Right renal pelvis (tissue), 4 donors: Measurements from ENCODE around the gene PLCB4. TPM values are rescaled to one million over a fixed set of nuclear protein-coding genes. Genes with fewer than 3 reads are reported as not detected.
A peak's percentile ranks its signal among the peaks of the same experiment; 100 is the strongest.

ENCODE experiments used
- DNase-seq, 4 donors: peaks; one replicate each; pipeline ENCODE4 v3.0.0-alpha.2; 2013; ENCODE audit warnings: low read depth in 4 of 4, low spot score in 3 of 4, missing footprints in 1 of 4
- polyA plus RNA-seq, 4 donors: library from polyadenylated mRNA; unstranded; fragments of 120-200 nt; gene quantifications; one replicate each; pipeline ENCODE4 v1.2.1, GENCODE V29; 2013; ENCODE audit not compliant: insufficient read length in 4 of 4

PLCB4 gene
- polyA plus RNA-seq, 4 donors = 12.2 to 15.1 (median 14.0) TPM

GRCh38 chr20:9388813-9389161, 319.9 kb downstream of the PLCB4 start:
- DNase-seq = no peak

GRCh38 chr20:9389346-9389745, 320.5 kb downstream of the PLCB4 start:
- no peak for DNase-seq

DNA sequence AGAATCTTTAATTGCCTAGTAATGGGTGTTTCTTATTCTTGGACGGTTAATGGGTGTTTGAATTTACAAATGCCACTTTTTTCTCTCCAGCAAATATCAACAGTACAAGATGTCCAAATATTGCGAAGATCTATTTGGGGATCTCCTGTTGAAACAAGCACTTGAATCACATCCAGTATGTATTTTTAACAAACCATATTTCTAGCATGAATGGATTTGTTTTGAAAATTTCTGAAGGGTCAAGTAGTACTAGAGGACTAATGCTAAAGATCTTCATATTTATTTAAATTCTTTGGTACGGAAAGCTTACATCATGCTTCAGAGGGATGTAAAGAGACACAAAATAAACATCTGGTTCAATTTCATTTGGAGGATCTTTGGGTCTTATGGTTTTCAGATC, 321.6 kb downstream of the PLCB4 start:
- DNase-seq = no peak

DNA sequence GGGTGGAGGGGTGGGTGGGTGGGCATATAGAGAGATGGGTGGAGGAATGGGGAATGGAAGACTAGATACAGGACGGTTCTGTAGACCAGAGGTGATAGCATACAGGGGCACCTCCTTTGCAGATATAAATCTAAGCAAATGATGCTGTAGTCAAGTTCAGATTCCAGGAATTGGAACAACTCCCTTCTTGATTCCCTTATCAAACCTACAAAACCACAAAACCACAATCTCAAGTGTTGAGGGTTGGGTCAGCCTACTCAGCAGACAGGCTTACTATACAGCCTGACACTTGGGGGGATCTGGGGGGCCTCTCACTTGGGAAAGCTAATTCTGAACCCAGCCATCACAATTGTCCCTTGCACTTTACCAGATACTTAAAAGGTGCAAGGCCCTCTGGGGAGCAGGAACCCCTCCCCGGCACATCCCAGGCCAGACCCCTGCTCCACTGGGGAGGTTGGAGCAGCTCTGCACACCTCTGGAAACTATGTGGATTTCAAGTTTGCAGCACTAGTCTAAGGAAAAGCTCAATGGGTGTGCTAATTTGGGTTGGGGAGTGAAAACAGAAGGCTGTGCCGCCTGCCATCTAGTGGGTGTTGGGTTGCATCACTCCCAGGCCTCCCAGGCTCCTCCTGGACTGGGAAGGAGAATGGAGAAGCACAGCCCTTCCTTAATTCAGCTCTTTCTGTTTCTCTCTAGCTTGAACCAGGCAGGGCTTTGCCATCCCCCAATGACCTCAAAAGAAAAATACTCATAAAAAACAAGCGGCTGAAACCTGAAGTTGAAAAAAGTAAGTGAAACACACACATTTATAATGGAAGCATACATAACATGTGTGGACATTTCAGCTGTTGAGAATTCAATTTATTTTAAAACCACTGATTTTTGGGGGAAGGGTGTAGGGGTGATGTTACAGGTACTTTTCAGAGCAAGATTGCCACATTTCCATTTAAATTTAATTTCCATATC, 324.3 kb downstream of the PLCB4 start:
- DNase-seq = peak in 2 of 4 donors; percentile 38 to 44

DNA sequence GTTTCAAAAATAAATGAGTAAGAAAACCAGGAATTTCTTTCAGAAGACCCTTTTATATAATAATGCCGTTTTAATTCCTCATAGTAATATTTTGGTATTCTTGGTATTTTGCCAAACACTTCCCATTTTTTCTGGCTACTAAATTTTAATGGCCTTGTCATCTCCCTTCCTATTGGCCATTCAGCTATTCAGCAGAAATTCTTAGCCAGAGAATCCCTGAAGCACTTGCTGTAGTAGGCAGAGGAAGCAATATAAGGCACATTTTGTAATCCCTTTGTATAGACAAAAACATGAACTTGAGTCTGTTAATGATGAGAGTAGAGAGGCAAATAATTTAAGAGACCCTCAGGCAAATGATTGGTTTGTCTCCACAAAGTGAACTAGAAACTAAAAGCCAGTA, 327.1 kb downstream of the PLCB4 start:
- no peak for DNase-seq

DNA sequence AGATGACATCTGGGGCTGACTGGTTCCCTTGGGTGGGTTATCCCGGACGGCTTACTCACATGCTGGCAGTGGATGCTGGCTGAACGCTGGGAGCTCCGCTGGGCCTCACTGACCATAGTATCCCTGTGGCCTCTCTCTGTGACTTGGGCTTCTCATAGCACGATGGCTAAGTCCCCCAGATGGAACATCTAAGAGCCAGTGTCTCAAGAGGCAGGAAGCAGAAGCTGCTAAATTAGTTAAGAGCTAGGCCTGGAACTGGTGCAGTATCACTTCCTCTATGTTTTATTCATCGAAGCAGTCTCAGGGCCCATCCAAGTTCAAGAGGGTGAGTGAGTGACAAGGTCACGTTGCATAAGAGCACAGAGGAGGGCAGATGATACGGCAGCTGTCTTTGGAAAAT, 329.0 kb downstream of the PLCB4 start:
- DNase-seq = no peak

DNA sequence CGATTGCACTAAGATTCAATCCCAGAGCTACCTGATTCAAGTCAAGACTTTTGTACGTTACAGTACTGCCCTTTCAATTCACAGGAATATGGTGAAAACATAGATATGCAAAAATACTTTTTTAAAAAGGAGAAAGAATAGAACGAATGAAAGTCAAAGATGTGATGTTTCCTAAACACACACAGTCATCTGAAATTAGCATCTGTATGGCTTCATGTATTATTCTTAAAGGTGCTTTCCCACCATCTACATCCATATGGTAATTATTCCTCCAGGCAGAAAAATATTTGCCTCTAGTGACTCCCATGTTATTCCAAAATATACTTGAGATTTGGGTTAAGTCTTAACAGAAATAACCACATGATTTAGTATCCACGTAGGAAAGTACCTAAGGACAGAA, 330.0 kb downstream of the PLCB4 start:
- no peak for DNase-seq

GRCh38 chr20:9399322-9399721, 330.4 kb downstream of the PLCB4 start:
- DNase-seq = no peak

DNA sequence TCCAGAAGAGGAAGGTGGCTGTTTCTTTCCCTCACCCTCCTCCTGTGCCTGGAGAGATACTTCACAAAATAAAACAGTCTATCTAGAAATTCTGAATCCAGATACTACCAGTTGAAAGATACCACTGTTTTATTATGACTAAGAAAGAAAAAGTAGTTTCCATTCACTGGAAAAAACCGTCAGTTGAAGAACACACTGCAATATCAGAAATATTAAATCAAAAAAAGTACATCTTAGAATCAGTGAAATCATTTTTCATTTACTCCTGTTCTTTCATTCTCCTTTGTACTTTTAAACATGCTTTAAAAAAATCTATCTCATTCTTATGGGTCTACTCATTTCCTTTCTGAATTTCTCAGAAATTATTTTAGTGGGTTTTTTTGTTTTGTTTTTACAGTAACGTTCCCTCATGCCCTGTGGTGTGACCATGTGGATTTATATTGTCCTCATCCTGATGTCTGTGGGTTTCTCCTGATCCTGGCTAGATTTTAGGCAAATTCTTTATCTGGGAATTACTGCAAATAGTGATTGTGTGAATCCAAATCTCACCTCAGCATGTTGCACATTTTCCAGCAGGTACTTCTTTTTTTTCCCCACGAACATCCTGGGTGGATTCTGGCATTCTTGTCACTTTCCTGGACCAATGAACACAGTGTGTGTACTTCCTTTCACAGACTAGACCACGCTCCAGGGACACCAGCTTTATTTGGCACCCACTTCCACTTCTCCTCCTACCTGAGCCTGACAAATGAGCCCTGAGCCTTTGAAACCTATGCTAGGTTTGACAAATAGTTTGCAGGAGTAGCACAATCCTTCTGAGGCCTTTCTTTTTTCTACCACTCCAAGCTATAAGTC, 331.5 kb downstream of the PLCB4 start:
- no peak for DNase-seq

GRCh38 chr20:9401371-9401770, 332.5 kb downstream of the PLCB4 start:
- DNase-seq = no peak

GRCh38 chr20:9402141-9402540, 333.3 kb downstream of the PLCB4 start:
- DNase-seq = no peak

- DNase-seq = no peak
These were observed 333.7 kb downstream of the PLCB4 start for GRCh38 chr20:9402546-9402945.

- no peak for DNase-seq
These were observed 334.6 kb downstream of the PLCB4 start for GRCh38 chr20:9403448-9403847.

DNA sequence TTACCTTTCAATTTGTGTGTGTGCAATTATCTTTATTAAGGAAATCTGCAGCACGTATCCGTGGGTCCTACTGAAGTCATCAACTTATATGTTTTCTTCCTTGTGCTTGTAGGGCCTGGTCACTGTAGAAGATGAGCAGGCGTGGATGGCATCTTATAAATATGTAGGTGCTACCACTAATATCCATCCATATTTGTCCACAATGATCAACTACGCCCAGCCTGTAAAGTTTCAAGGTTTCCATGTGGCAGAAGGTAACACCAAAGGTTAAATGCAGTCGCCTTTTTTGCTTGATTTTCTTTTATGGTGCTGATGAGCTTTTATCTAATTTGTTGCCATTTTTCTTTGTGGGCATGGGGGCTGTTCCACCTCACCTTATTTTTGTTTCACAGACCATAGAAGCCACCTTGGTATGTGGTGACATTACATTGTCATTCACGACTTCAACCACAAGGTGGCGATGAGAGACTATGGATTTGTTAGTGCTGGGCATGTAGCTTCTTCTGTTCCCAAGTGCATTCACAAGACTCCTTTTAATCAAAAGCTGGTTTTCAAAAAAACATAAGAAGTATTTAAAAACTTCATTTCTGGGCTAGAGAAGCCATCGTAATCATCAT, 339.0 kb downstream of the PLCB4 start:
- peak in 3 of 4 donors; percentile 60 to 72 (median 64) for DNase-seq

DNA sequence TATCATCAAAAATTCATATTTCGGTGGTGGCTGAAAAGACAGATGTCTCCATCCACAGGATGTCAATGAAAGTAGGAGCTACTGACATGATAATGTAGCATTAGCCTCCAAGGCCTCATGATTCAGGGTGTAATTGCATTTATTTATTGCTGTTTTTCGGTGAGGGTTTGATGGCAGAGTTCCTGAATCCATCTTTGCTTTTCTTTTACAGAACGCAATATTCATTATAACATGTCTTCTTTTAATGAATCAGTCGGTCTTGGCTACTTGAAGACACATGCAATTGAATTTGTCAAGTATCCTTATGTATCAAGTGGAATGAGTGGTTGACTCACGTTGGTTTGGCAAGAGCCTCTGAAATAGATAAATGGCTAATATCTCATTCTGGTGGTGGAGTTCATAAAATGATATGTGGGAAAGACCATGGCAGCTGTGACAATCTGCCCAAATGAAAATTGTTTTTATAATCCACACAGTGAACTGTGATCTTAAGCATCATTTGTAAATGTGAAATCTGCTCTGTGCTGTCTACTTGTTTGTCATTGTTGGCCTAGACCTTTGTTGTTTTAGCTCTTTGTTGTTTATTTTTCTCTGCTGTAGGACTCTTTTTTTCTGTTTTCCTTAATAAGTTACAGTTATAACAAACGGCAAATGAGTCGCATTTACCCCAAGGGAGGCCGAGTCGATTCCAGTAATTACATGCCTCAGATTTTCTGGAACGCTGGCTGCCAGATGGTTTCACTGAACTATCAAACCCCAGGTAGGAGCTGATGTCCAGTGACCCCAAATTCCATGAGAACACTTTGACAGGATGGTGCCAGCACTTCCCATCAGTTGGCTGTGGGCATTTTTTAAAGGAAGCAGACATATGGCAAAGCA, 339.8 kb downstream of the PLCB4 start:
- no peak for DNase-seq

DNA sequence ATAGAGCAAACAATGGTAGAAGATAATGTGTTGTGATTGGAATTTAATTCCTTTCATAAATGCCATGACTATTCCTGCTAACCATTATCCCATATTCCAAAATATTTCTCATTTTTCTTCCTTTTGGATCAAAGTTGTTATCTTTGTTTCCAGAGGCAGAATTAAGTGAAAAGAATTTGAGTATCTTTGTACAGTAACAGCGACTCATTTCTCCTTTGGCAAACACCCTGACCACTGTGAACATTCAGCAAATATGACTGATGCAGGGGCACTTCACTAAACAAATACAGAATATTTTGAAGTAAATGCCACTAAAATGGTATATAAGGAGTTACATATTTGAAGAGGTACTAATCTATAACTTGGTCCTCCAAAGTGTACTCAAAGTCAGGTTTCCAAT, 340.5 kb downstream of the PLCB4 start:
- DNase-seq = no peak

DNA sequence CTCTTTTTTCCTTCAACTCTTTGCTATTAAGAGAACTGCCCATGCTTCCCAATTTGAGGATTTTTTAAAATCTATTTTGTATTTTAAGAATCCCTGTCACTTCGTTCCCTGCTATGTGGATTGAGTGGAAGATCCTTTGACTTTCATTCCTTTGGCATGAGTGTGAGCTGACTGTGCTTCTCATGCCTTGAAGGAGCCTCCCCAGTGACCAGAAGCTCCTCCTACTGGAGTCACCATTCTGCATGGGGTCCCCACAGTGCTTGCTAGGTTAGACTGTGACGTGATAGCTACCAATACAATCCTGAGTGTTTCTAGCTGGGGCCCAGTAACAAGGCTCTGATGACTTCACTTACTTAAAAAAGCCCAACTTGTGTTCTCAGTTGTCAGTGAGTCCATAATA, 341.1 kb downstream of the PLCB4 start:
- DNase-seq = no peak

GRCh38 chr20:9411833-9412232, 342.9 kb downstream of the PLCB4 start:
- DNase-seq = no peak

- no peak for DNase-seq
These were observed 343.4 kb downstream of the PLCB4 start for GRCh38 chr20:9412309-9412708.

GRCh38 chr20:9413001-9413400, 344.1 kb downstream of the PLCB4 start:
- no peak for DNase-seq
